Activated naive CD4-positive, alpha-beta T cell (primary cell): Measurements from ENCODE around the gene PRICKLE4.

ENCODE experiments used
- DNase-seq, 4 experiments: peaks; one replicate each; lab custom pipeline; 2025; lab: John Stamatoyannopoulos, UW

PRICKLE4 gene, protein sequence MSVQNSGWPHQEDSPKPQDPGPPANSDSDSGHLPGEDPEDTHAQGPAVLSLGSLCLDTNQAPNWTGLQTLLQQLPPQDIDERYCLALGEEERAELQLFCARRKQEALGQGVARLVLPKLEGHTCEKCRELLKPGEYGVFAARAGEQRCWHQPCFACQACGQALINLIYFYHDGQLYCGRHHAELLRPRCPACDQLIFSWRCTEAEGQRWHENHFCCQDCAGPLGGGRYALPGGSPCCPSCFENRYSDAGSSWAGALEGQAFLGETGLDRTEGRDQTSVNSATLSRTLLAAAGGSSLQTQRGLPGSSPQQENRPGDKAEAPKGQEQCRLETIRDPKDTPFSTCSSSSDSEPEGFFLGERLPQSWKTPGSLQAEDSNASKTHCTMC

DNA sequence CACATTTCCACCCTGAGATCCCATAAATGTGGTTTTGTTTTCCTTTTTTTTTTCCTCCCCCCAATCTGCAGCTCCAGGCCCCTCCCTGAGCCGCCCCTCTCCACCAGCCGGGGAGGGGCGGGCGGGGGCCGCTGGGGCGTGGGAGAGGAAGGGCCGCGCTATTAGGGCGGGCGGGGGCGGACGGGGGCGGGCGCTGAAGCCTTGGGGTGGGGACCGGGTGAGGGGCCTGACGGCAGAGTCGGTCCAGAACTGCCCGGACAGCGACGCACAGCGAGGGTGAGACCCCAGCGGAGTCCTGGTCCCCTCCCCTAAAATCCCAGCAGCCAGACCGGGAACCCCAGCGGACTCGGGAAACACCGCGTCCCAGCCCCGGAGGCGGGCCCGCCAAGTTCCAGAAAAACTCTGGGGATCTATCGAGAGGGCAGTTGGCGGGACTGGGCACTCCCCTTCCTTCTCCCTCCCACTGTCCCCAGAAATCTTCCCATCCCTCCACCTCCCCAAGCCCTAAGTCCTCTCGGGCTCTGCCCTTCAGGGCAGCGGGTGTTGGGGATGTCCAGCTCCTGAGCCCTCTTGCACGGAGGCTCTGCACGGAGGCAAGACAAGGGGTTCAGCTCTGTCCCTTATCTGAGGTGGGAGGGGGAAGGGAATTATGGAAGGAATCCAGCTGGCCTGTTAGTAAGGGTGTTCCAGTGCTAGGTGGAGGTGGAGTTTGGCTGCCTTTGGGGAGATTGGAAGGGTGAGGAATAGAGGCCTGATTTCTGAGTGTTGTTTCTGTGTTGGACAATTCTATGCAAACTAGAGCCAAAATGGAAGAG lies at the start of gene PRICKLE4:
Gene PRICKLE4 (plus strand): TSS at position 232 of the 815 bp plus-strand sequence. CDS start 2,692 bp downstream, outside the sequence.
- DNase-seq, result no peak

DNA sequence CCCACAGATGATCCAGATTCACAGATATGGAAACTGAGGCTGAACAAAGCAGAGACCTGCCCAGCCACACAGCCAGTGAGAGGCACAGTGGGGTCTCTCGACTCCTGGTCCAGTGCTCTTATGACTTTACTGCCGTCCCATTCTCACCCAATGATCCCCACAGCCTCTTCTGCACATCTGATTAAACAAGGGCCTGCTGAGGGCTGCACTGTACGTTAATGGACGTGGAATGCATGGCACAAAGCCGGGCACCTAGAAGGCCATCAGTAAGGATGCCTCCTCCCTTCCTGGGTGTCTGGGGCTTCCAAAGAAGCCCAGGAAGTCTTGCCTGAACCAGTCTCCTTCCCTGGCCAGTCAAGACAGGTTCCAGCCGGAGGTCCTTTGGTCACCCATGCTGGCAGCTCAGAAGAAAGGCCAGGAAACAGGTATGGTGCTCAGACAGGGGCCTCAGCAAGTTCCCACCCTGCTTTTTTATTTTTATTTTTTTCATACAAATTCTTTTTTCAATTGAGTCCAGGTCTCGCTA lies 49.0 kb upstream of the PRICKLE4 start:
- no peak for DNase-seq

DNA sequence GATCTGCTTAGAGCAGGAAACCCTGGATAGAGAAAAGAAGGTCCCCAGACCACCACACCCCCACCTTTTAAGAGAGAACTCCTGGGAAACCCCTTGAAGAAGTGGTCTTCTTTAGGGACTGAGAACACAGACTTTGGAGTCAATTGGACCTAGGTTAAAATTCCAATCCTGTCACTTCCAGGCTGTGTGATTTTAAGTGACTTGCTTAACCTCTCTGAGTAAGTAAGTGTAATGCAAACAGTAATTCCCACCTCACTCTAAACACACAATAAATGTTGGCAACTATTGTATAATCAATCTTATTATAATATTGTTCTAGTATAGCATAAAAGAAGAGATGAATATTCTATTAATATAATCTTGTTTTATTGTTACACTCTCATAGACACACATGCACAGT lies 48.4 kb upstream of the PRICKLE4 start:
- DNase-seq, result no peak

DNA sequence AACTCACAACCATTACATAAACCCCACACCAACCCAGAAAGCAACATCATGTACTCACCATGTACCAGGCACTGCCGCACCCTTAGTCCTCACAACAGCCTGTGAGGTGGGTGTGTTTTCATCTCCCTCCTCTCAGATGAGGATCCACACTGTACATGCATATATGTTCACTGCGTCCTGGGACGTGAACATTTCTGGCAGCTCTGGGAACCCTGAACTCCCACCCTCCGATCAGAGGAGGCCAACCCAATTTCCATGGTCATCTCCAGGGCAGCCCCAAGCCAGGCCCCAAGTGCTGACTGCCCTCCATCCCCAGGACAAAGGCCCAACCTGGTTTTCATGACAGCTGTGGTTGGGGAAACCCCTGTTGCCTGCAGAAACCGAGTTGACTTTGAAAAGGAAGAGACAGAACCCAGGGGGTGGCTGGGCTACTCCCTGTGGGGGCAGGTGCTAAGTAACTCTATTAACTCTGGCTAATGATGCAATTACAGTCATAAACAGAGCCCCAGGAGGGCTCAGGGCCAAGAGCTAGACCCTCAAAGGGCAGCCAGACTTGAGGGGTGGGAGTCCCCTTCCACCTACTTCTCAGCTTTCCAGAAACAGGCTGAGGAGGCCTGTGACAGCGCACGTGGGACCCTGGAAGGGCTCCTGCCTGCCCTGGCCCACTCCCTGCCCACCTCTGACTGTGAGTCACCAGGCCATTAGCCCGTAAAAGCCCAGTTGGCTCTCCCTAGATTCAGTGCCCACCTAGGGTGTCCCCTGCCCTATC lies 47.8 kb upstream of the PRICKLE4 start:
- peak in 2 of 4 experiments; percentile 8 to 17 for DNase-seq

- DNase-seq, result no peak
Observed at GRCh38 chr6:41733360-41733706, 47.2 kb upstream of the PRICKLE4 start.

DNA sequence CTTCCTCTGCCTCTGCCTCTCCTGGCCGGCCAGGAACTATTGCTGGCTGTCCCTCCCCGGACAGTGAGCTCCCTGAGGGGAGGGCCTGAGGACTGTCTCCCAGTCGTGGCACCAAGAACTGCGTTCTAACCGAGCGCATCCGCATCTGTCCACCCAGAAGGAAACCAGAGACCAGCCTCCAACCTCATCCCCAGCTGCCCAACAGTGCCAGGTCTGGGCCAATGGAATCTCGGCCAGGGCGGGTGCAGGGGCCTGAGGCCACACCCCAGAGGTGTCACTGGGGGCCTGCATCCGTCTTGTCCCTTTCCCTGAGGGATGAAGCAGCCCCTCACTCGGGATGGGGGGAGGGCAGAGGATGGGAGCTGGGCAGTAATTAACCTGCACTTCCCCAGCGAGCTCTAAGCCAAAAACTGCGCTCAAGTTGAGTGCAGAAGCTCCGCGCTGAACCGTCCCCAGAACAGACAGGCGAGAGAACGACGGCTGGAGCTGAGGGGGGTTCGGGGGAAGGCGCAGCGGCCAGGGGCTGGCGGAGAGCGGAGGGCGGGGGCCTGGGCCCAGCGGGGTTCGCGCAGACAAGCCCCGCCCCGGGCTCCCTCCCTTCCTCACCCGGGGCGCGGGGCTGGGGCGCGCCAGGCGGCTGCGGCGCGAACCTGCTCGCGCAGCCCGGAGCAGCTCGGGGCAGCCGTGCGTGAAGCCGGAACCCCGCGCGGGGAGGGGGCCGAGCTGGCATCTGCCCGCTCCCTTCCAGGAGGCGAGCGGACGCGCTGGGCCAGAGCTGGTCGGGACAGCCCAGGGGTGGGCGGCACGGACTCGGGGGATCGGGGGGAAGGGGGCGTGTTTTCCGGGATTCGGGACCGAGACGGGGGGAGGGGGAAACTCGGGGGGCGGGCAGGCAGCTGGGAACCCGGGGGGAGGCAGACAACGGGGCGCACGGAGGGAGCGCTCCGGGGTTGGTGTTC lies 46.6 kb upstream of the PRICKLE4 start:
- peak in 3 of 4 experiments; percentile 22 to 64 (median 32) for DNase-seq

GRCh38 chr6:41734666-41735426 lies 45.7 kb upstream of the PRICKLE4 start:
- DNase-seq, result peak; percentile 25 to 63 (median 32)

GRCh38 chr6:41735427-41736185 lies 45.0 kb upstream of the PRICKLE4 start, which contains the start of gene TFEB:
TFEB (minus strand) TSS chr6:41735608; CDS start chr6:41691213, 44,395 bp downstream.
- peak; percentile 86 to 93 (median 91) for DNase-seq

DNA sequence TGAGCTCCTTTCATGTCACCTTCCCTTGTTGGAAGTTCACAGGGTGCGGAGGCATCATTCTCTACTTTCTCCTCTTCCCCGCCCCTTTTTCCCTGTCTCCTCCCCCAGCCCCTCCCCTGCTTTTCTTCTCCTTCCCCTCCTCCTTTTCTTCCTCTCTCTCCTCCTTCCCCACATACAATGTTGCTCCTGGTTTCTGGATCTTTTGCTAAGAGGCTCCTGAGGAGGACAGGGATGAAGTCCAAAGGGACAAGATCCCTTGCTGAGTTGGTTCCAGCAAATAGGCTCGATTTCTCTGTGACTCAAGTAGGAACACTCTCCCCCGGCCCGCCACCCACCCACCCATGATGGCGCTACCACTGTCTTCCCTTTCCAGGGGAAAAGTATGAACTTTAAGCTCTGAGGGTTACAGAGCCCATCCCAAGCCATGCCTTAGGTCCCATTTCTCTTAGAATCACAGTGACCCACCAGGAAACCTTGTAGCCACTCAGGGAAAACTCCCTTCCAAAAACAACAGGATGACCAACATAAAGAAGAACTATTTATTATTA lies 44.3 kb upstream of the PRICKLE4 start:
- DNase-seq, result no peak

DNA sequence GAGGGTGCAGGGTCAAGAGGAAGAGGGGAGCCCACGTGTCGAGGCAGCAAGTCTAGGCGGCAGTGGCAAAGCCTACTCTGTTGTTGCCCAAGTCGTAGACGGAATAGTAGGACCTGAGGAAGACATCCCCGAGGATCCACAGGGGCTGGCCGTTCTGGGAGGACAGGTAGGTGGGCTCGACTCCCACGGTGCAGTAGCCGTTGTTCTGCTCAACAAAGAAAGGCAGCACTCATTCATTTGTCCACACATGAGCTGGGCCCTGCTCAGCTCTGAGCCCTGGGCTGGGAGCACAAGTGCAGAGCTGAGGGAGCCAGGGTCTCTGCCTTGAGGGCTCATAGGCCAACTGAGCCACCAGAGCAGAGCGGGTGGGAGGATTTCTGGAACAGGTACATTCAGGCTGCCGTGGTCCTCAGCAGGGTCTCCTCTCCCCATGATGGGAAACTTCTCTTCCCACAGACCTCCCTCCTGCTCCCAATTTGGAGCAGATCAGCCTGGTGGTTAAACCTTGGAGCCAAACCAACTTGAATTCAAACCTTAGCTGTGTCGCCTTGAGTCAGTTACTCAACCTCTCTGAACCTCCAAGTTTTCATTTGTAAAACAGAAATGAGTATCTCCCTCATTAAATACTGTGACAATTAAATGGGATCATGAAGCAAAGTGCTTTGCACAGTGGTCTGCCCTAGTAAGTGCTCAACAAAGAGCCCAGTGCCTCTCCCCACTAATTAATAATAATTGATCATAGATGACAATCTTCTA lies 43.6 kb upstream of the PRICKLE4 start:
- DNase-seq, result no peak

DNA sequence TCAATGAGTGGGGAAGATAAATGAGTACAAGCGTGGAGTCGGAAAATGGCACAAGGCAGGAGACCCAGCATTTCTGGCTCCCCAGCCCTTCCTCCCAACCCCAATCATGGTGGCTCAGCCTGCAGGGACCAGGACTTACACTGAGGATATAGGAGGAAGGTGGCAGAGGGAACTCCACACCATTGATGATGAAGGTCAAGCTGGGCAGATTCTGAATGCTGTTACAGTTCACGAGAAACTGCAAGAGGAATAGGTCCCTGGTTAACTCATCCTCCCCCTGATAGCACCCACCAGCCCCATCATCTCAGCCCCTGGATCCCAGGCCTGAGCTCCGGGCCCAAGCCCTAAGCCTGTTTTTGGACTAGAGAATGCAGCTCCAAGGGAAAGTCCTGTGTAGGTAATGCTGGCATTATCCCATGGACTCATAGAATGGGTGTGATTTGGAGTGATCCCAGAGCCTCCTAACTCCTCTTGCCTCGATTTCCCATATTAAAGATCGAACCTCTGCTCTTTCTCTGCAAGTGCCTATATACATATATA lies 42.9 kb upstream of the PRICKLE4 start:
- DNase-seq, result no peak

GRCh38 chr6:41739041-41739440 lies 41.5 kb upstream of the PRICKLE4 start:
- DNase-seq, result no peak

DNA sequence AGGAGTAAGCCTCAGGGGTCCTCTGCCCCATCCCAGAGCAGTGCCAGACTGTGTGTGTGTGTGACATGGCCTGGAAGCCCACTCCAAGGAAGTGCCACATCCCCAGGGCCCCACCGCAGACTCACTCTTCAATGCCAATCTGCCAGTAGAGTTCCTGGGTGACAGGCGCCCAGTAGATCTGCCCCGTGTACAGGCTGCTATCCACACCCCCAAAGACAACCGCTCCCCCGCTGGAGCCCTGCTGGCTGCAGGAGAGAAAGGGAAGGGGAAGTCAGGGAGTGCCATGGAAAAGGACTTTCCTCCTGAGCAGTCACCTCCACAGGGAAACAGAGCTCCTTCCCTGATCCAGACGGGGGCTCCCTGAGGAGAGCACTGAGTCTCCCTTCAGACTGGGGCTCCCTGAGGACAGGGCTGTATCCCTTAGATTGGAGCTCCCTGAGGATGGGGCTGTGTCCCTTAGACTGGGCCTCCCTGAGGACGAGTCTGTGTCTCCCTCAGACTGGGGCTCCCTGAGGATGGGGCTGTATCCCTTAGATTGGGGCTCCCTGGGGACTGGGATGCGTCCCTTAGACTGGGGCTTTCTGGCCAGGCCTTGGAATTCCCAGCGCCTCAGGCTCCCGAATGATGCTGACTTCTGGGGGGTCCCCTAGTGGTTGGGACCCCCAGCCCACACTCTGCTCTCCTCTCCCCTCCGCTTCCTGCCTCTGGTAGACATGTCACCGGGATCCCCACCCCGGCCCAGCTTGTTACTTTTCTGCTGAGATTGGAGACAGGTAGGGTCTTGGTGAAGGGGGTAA lies 40.0 kb upstream of the PRICKLE4 start:
- no peak for DNase-seq

DNA sequence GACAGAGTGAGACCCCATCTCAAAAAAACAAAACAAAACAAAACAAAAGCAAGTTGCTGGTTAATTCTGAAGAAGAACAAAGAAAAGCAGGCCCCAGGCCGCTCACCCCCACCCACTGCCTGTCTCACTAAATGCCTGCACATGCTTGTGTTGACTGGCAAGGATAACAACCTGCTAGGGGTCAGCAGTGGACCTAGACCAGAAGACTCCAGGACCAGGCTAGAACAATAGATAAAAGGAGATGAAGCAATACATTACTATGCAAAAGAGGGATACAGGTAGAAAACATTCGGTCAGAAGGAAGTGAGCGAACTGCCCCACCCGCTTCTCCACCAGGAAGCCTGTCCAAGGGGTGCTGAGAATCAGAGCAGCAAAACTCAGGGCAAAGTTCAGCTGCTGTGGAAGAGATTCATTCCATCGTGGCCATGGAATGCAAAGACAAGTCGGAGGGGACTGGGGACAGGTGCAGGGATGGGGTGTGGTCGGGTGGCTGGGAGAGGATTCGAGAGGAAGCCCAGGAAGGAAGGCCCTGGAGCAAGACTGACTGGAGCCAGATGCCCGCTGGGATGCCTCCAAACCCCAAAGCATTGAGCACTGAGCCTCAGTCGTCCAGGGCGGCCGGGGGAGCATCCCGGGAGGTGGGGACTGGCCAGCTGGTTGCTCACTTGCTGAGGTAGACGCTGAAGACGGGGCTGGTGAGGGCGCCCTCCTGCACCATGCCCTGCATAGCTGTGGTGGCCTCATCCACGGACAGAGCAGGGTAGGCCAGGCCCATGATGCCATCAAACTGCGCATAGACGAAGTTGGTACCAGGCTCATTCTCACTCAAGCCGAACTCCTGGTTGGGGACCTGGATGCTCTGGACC lies 38.7 kb upstream of the PRICKLE4 start:
- DNase-seq, result no peak

GRCh38 chr6:41743406-41744235 lies 37.0 kb upstream of the PRICKLE4 start:
- no peak for DNase-seq
